CD4-positive, alpha-beta T cell (primary cell): Measurements from ENCODE around the gene ABCC8. TPM values are rescaled to one million over a fixed set of nuclear protein-coding genes. Genes with fewer than 3 reads are reported as not detected.

Source experiments
- ATAC-seq: fragments of 200-7000 bp; cut with Tn5 transposase; one replicate; pipeline ENCODE4 v1.10.0; 2022; ENCODE audit warnings: mild to moderate bottlenecking; ENCODE audit not compliant: poor library complexity
- CTCF ChIA-PET: fragments of 350-600 bp; sonication (Branson Sonifier 250); formaldehyde crosslinking; loops from one replicate; lab custom pipeline; 2021; ENCODE audit warnings: antibody characterized with exemption, inconsistent platforms; lab: Charles Lee
- POLR2A ChIA-PET: fragments of 350-600 bp; sonication (Branson Sonifier 250); formaldehyde crosslinking; loops from one replicate; lab custom pipeline; 2021; ENCODE audit warnings: antibody characterized with exemption, inconsistent platforms; lab: Charles Lee
- DNase-seq, 14 experiments: peaks; one replicate each; pipeline ENCODE4 v3.0.0-alpha.2; 2013 to 2020; ENCODE audit warnings: mixed read lengths in 2 of 14
- H3K27ac ChIP-seq, 2 donors: one replicate each; pipeline versions ENCODE4 v1.5.1 to v1.7.0; 2013; ENCODE audit warnings: low read length in 2 of 2, low read depth in 1 of 2, mild to moderate bottlenecking in 1 of 2
- H3K27me3 ChIP-seq, 2 experiments: 1 replicate in 1 of 2; 2 replicates in 1 of 2; pipeline versions ENCODE4 v1.6.1 to v1.7.0; 2013; ENCODE audit warnings: low read length in 2 of 2, control low read depth in 1 of 2, mild to moderate bottlenecking in 1 of 2, moderate library complexity in 1 of 2; ENCODE audit not compliant: insufficient read depth in 2 of 2, control insufficient read depth in 1 of 2
- H3K36me3 ChIP-seq: one replicate; pipeline ENCODE4 v1.6.1; 2013; ENCODE audit warnings: low read length, control low read depth; ENCODE audit not compliant: insufficient read depth
- H3K4me1 ChIP-seq: one replicate; pipeline ENCODE4 v1.6.1; 2013; ENCODE audit warnings: low read length, control low read depth; ENCODE audit not compliant: insufficient read depth
- H3K4me3 ChIP-seq: one replicate; pipeline ENCODE4 v1.5.1; 2013; ENCODE audit warnings: mild to moderate bottlenecking, low read length, moderate library complexity
- H3K9me3 ChIP-seq, 2 experiments: 1 replicate in 1 of 2; 2 replicates in 1 of 2; pipeline versions ENCODE4 v1.6.1 to v1.7.0; 2013; ENCODE audit warnings: low read length in 2 of 2, mild to moderate bottlenecking in 2 of 2, control low read depth in 1 of 2, moderate library complexity in 1 of 2; ENCODE audit not compliant: control insufficient read depth in 1 of 2, insufficient read depth in 1 of 2
- H3K27ac Mint-ChIP-seq: one replicate; pipeline ENCODE4 v1.8.0; 2020; ENCODE audit warnings: mixed read lengths
- H3K27me3 Mint-ChIP-seq: one replicate; pipeline ENCODE4 v1.8.0; 2021; ENCODE audit warnings: mixed read lengths
- H3K36me3 Mint-ChIP-seq: one replicate; pipeline ENCODE4 v1.8.0; 2021; ENCODE audit warnings: low read depth, mixed read lengths
- H3K4me1 Mint-ChIP-seq: one replicate; pipeline ENCODE4 v1.8.0; 2021; ENCODE audit warnings: low read depth, mixed read lengths
- H3K4me3 Mint-ChIP-seq: one replicate; pipeline ENCODE4 v1.8.0; 2020; ENCODE audit warnings: mild to moderate bottlenecking, mixed read lengths
- H3K9me3 Mint-ChIP-seq: one replicate; pipeline ENCODE4 v1.8.0; 2020; ENCODE audit warnings: mixed read lengths
- intact Hi-C, 2 experiments: fragments of 100-400 bp; cut with DNase I in 1 of 2; cut with micrococcal nuclease in 1 of 2; formaldehyde crosslinking; loops; one replicate each; pipeline versions ENCODE4 v1.15.1 to v1.9.0; 2023 to 2025; cut with DNase I, micrococcal nuclease
- total RNA-seq, 174 experiments: library from RNA in 2 of 174; stranded (reverse) in 2 of 174; gene quantifications; one replicate each; pipeline ENCODE4 v1.2.3 and lab custom pipeline; 2021 to 2026
- TF ChIP-seq, protein P1 (sequence below): fragments of 200-600 bp; IDR thresholded peaks from one replicate; pipeline ENCODE4 v1.8.0; 2022; ENCODE audit warnings: antibody characterized with exemption, mild to moderate bottlenecking

The ABCC8 gene
- total RNA-seq, 2 experiments from 2014 or later: not detected

GRCh38 chr11:17516551-17517150, 40.0 kb upstream of the ABCC8 start:
- Histone ChIP-seq H3K9me3 (no peaks in the 10 kb centered on the region), H3K27ac (no peak overlapping the region), H3K36me3 (no peaks in the 10 kb centered on the region), H3K4me1 (no peaks in the 10 kb centered on the region), H3K27me3 (peaks cover 2 to 4% of the 10 kb centered on the region in 2 experiments), H3K4me3 (no peak overlapping the region)
- no peak overlapping the region for H3K27ac Mint-ChIP-seq
- TF ChIP-seq, protein P1, sequence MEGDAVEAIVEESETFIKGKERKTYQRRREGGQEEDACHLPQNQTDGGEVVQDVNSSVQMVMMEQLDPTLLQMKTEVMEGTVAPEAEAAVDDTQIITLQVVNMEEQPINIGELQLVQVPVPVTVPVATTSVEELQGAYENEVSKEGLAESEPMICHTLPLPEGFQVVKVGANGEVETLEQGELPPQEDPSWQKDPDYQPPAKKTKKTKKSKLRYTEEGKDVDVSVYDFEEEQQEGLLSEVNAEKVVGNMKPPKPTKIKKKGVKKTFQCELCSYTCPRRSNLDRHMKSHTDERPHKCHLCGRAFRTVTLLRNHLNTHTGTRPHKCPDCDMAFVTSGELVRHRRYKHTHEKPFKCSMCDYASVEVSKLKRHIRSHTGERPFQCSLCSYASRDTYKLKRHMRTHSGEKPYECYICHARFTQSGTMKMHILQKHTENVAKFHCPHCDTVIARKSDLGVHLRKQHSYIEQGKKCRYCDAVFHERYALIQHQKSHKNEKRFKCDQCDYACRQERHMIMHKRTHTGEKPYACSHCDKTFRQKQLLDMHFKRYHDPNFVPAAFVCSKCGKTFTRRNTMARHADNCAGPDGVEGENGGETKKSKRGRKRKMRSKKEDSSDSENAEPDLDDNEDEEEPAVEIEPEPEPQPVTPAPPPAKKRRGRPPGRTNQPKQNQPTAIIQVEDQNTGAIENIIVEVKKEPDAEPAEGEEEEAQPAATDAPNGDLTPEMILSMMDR: no peak
- no peak overlapping the region for H3K4me3 Mint-ChIP-seq
- no peaks in the 10 kb centered on the region for H3K36me3 Mint-ChIP-seq
- ChIA-PET CTCF (no interaction called here), POLR2A (no interaction called here)
- ATAC-seq: no peak
- intact Hi-C loops: no loop called here
- no peak for DNase-seq
- no peaks in the 10 kb centered on the region for H3K9me3 Mint-ChIP-seq
- H3K4me1 Mint-ChIP-seq: no peaks in the 10 kb centered on the region
- no peaks in the 10 kb centered on the region for H3K27me3 Mint-ChIP-seq

DNA sequence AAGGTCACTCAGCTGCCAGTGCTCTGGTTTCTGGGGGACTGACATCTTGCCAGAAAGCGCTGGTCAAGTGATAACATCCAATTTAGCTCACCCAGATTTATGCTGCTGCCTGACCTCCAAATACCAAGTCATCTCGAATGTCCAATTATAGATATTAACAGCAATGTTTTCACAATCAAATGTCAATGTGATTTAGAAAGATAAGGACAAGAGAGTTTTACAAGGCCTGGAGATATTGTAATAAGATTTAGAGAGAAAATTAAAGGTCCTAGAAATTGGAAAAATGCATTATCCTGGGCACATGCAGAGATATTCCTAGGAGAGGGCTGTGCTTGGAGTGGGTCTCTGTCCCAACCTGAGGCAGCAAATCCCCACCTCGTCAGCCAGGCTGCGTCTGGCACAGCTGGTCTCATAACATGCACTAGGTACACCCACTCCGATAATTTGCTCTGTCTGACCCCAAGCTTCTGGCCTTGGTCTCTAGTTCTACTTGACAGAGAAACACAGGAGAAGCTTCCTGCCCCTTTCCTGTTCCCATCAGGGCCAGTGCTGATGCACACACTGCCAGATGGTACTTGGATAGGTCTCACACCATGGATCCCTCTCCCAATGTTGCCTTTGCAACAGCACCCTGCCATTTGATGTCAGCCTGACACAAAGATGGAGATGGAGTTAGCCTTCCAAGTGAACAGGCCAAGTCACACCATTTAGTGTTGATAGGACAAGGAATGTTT, 39.0 kb upstream of the ABCC8 start:
- H3K9me3 Mint-ChIP-seq: no peaks in the 10 kb centered on the region
- no peak overlapping the region for H3K27ac Mint-ChIP-seq
- CTCF ChIA-PET: interaction anchor here (0.9 kb wide), 1 partner anchor 11 kb away, joined by 3 read pairs; no protein-coding TSS in a partner anchor
- H3K36me3 Mint-ChIP-seq: no peaks in the 10 kb centered on the region
- Histone ChIP-seq H3K9me3 (no peaks in the 10 kb centered on the region), H3K27ac (no peak overlapping the region), H3K4me3 (no peak overlapping the region), H3K27me3 (peaks cover 2 to 4% of the 10 kb centered on the region in 2 experiments), H3K36me3 (no peaks in the 10 kb centered on the region), H3K4me1 (no peaks in the 10 kb centered on the region)
- no peaks in the 10 kb centered on the region for H3K4me1 Mint-ChIP-seq
- DNase-seq (no peak), ATAC-seq (no peak)
- POLR2A ChIA-PET: no interaction called here
- H3K27me3 Mint-ChIP-seq: peaks cover 1% of the 10 kb centered on the region
- intact Hi-C loops: no loop called here
- TF ChIP-seq, protein P1: no peak
- H3K4me3 Mint-ChIP-seq: no peak overlapping the region

DNA sequence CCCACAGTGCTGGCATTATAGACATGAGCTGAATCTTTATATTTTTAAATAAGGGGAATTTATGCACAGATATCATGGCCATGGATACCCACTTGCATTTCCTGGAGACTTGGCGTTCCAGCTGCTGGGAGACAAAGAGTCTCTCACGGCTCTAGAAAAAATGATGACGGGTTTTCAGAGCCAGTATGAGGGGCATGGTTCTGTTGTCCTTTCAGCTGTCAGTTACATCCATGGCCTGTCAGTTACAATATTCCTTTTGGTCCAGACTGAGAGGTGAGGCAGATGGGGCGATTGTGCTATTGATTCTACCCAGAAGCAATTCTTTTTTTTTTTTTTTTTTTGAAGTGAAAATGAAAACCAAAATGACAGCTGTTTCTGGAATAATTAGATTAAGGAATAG, 37.8 kb upstream of the ABCC8 start:
- no peak overlapping the region for H3K27ac Mint-ChIP-seq
- TF ChIP-seq, protein P1: no peak
- ATAC-seq: no peak
- no peaks in the 10 kb centered on the region for H3K4me1 ChIP-seq
- H3K27me3 Mint-ChIP-seq: peaks cover 6% of the 10 kb centered on the region
- ChIA-PET POLR2A (no interaction called here), CTCF (interaction anchor here (0.9 kb wide), 1 partner anchor 10 kb away, joined by 3 read pairs; no protein-coding TSS in a partner anchor)
- no peaks in the 10 kb centered on the region for H3K36me3 Mint-ChIP-seq
- no peak overlapping the region for H3K4me3 ChIP-seq
- no peaks in the 10 kb centered on the region for H3K9me3 ChIP-seq
- no peak overlapping the region for H3K4me3 Mint-ChIP-seq
- no peak for DNase-seq
- H3K36me3 ChIP-seq: no peaks in the 10 kb centered on the region
- no peak overlapping the region for H3K27ac ChIP-seq
- intact Hi-C loops: no loop called here
- peaks cover 2 to 4% of the 10 kb centered on the region in 2 experiments for H3K27me3 ChIP-seq
- H3K4me1 Mint-ChIP-seq: no peaks in the 10 kb centered on the region
- H3K9me3 Mint-ChIP-seq: no peaks in the 10 kb centered on the region
